HTERT RPE-1 (cell line): ENCODE data around the gene TSPO2.
"Not testable (repeated sequence)": the region's sequence is repeated elsewhere in the genome, so short reads cannot be mapped to it uniquely, and the experiment has no call there.

Experiments used
- in situ Hi-C: fragments of 300-500 bp; cut with MboI; formaldehyde crosslinking; loops from 4 replicates; pipeline ENCODE4 v1.14.3; 2020; ENCODE audit warnings: low sequenced_read_pairs

The TSPO2 gene, protein sequence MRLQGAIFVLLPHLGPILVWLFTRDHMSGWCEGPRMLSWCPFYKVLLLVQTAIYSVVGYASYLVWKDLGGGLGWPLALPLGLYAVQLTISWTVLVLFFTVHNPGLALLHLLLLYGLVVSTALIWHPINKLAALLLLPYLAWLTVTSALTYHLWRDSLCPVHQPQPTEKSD

DNA sequence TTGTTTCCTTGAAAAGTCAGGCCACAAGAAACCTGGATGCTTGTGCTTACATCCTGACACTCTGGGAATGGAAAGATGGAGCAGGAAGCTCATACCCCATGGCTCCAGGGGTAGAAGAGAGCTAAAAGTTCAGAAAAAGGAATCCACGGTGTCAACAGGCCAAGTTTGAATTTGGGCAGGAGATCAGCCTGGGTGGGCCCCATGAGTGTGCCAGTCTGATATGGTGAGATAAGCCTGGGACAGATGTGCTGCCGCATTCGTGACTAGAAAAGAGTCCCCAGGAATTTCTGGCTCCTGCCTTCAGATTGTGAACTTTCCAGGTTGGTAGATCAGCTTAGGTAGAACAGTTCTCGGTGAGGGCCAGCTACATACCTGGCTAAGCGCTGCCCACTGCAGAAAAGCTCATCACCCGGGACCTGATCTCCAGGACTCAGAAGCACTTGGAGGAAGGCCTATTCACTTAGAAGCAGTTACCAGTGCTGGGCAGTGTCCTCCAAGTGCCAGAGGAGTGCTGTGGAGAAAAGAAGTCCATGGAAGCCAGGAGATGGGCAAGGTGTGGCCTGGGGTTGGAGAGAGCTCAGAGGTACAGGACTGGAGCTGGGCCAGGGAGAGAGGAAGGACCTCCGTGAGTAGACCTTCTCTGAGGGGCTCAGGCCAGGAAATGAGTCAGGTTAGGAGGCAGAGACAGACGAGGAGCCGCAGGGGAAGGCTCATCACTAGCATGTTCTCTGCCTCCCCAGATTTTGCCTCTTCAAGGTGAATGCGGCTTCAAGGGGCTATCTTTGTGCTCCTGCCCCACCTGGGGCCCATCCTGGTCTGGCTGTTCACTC lies at the start of gene TSPO2:
Gene TSPO2, plus strand, starts transcription at position 242 of the 830 bp plus-strand sequence. Its CDS starts 519 bp downstream, at position 761.
- in situ Hi-C loops: no loop called here

DNA sequence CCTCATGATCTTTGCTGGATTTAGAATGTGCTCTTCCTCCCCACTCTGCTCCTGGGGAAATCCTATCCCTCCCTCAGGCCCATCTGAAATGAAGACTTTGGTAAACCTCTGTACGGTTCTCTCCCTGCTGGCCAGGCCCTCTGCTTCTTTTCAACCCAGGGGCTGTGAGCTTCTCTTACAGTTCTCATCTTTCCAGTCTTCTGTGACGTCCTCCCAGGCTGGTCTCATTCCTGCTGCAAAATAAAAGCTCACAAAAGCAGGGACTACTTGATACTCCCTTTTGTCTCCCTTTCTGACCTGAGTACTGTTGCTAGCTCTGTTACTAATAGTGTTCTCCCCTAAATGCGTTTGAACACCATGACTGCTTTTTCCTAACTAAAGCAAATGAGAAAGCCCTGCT lies 49.5 kb upstream of the TSPO2 start:
- in situ Hi-C loops: no loop called here

DNA sequence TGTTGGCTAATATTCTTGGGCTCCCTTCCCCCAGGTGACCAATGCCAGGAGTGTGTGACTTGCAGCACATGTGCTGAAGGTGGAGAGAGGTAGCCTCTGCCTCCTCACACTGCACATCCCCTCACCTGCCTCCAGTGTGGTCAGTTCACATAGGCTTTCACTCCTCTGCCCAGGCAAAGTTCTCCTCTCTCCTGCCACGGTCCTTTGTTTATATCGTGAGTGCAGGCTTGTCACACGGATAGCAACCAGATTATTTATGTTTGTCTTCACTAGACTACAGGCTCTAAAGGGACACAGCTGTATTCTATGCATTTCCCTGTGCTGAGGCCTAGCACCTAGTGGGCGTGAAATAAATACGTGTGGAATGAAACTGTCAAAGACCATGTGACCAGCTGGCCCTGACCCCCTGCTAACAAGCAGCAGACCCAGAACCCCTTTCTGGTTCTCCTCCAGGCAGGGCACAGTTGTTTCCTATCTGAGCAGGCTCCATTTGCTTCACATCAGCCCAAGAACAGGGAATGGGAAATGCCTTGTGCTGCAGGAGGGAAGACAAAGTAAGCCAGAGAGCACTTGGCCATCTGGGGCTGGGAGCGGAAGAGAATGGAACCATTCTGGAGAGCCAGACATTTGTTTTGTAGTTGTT lies 45.6 kb upstream of the TSPO2 start:
- in situ Hi-C loops: no loop called here

DNA sequence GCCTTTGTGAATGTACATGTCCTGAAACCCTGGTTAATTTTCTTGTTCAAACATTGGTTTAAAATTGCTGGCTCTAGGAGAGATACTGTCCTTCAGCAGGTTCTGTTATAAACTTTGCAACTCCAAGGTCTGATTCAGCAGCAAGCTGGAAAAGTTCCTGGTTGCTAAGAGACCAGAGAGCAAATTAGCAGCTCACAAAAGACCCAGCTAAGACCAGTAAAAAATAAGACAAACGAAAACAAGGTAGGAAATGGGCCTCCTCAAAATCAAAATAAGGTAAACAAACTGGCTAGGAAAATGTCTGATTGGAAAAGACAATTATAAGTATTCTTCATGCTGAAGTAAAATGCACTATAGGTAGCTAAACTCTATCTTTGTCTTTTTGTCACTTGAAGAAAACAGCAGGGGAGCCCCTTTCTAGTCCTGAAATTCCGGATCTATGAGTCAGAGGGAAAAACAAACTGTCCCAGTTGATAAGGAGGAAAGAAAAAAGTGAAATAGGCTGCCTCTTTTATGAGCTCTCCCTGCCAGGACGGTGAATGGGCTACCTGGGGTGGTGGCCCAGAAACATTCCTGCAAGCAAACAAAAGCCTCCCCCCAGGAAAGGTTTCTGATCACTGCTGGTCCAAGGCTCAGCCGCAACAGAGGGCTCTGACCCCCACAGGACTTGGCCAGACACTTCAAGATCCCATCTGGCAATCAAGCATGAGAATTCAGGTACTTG lies 44.9 kb upstream of the TSPO2 start:
- in situ Hi-C loops: no loop called here

DNA sequence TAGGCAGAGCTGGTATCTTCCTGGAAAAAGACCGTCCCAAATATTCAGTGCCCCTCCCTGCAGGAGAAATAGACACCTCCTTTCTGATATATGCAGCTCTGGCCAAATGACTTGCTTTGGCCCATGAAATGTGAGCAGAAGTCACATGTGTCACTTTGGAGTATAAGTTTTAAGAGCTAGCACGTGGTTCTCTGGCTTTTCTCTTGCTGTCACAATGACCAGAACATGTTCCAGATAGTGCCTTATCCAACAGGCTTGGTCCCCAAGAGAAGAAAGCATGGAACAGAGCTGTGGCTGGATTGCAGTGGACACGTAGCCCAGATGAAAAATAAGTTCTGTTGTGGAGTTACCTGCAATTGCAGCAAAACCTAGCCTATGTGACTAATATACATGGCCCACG lies 43.6 kb upstream of the TSPO2 start:
- in situ Hi-C loops: no loop called here

DNA sequence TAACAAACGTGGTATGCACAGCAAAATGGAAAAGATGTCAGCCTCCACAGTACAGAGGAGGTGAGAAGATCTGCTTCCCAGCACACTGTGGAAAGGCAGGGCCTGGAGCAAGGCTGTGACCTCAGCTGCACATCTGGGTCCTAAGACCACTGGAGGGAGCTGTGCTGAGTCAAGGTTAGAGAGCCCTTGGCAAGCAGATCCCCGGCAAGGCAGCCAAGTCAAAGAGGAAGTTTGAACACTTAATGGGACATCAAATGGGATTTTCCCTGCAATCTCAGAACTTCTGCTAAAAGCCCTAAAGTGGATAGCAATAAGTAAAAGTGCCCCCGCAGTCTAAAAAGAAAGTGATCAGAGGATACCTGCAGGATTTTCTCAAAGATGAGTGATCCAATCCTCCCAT lies 42.7 kb upstream of the TSPO2 start:
- in situ Hi-C loops: no loop called here

DNA sequence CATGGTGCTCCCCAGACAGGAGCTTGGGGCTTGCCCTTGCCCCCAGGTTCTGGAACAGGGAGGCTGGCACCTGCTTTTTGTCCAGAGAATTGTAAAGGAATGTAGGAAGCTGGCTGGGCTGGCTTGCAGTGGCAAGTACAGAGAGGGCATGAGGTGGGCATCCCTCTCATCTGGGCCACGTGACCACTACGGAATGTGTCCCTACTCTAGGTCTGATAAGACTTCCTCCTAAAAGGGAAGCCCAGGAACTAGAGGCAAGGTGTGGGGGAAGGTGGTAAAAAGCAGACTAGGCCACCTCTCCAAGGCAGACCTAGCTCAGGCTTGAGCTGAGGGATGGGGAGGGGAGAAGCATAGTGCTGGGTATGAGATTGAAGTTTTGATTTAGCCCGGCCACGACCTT lies 42.0 kb upstream of the TSPO2 start:
- in situ Hi-C loops: no loop called here

DNA sequence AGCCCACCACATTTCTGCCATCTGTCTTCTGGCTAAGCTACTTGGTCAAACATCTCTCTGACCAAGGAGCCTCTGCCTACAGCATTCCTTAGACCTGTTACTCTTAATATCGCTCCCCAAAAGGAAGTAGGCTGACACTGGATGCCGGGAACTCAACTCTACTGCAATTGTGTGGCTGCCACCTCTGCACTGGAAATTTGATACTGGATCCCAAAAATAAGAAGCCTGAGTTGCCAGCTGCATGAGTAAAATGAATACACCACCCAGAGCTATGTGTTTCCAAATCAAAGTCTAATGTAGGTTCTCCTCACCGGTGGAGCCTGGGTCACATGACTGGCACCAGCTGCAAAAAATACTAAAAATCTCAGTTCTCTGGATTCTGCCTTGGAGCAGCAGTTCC lies 40.1 kb upstream of the TSPO2 start:
- in situ Hi-C loops: no loop called here

DNA sequence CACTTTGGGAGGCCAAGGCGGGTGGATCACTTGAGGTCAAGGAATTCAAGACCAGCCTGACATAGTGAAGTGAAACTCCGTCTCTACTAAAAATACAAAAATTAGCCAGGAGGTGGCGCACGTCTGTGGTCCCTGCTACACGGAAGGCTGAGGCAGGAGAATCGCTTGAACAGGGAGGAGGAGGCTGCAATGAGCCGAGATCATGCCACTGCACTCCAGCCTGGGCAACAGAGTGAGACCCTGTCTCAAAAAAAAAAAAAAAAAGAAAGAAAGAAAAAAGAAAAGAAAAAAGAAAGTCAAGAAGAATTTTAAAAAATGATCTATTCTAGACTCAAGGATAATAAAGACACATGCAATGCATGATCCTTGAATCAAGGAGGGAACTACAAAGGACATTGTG lies 36.0 kb upstream of the TSPO2 start:
- in situ Hi-C loops: not testable (repeated sequence)

DNA sequence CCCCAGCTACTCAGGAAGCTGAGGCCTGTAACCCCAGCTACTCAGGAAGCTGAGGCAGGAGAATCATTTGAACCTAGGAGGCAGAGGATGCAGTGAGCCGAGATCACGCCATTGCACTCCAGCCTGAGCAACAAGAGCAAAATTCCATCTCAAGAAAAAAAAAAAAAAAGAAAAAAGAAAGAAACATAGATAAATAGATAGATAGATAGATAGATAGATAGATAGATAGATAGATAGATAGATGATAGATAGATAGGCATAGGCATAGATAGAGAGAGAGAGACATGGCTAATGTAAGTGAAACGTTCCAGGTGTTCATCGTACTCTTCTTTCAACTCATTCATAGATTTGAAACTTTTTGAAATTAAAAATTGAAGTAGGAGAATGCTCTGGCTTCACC lies 35.3 kb upstream of the TSPO2 start:
- in situ Hi-C loops: not testable (repeated sequence)

DNA sequence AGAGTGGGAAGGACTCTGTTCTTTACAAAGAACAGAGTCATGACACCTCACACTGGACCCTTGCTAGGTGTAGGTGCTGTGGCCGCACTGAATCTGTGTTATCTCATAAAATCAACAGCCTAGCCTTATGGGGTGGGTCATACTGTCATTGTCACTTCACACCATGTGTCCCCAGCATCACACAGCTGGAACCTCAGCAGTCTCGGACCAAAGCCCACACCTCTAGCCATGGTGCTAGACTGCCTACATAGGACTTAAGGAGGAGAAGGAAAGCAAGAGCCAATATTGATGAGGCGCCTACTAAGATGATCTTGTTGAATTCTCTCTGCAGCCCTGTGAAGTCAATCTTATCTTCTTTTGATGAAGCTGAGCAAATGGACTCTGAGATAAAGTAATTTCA lies 34.3 kb upstream of the TSPO2 start:
- in situ Hi-C loops: no loop called here

DNA sequence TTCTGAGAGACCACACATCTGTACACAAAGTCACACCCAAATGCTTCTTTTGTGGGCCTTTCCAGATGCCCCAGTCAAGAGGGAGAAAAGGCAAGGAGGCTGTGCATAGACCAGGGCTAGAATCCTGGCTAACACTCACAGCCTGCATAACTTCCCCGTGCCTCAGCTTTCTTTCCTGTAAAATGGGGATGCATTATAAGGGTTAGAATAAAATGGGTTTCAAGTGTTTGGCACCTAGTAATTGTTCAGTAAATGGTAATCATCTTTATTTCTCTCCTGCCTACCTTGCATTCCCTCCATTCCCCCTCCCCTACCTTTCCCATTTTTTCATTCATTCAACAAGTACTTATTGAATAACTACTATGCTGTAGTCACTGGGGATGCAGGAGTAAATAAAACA lies 32.6 kb upstream of the TSPO2 start:
- in situ Hi-C loops: no loop called here

DNA sequence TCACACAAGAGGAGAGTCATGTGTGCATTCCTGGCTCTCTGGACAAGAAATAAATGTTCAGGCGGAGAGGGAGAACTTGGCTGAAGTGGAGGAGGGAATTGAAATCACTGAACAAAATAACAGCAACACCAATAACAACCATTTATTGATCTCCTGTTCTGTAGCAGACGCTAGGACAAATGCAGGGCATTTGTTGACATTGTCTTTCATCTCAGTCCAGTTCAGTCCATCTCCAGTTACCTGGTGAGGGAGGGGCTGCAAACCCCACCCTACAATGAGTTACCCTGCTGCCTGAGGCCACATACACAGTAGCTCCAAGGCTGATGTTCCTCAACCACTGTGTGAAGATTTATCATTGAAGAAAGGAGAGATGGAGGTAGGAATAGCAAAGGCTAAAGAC lies 30.6 kb upstream of the TSPO2 start:
- in situ Hi-C loops: no loop called here

DNA sequence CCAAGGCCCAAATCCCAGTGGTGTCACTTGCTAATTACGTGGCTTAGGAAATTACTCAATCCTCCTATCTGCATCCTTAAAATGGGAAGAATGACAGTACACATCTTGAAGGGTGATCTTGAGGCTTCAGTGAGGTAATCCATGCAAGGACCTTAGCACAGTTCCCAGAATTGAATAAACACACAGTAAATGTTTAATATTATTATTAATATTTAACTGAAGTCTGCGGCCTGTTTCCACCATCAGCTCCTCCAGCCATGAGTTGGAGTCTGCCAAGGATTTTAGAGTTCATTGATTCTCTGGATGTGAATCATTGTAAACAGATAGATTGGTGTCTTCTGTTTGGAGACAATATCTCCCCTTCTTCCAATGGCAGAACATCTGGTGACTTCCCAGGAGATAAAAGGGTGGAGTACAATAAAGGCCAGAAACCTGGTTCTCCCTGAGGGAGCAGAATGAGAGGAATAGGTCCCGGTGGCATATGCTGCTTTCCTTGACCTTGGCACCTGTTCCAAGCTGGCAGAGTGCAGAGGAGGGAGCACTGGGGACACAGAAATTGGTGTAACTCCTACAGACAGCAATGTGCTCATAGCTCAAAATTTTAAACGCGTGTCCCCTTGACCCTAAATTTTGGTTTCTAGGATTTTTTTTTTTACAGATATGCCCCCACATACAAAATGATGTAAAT lies 28.7 kb upstream of the TSPO2 start:
- in situ Hi-C loops: no loop called here

DNA sequence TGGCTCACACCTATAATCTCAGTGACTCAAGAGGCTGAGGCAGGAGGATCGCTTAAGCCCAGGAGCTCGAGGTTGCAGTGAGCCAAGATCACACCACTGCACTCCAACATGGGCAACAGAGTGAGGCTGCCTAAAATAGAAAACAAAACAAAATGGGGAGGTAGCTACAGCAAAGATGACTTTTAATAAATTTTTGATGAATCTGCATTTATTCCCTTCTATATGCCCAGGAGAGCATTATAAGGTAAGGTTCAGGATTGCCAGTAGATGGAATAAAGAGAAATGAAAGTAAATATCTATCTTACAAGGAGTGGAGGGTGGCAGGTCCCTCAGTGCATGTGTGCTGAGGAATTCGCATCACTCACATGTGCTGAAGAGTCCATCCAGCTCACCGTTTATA lies 27.5 kb upstream of the TSPO2 start:
- in situ Hi-C loops: no loop called here

DNA sequence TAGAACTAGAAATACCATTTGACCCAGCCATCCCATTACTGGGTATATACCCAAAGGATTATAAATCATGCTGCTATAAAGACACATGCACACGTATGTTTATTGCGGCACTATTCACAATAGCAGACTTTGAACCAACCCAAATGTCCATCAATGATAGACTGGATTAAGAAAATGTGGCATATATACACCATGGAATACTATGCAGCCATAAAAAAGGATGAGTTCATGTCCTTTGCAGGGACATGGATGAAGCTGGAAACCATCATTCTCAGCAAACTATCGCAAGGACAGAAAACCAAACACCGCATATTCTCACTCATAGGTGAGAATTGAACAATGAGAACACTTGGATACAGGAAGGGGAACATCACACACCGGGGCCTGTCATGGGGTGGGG lies 26.4 kb upstream of the TSPO2 start:
- in situ Hi-C loops: not testable (repeated sequence)

DNA sequence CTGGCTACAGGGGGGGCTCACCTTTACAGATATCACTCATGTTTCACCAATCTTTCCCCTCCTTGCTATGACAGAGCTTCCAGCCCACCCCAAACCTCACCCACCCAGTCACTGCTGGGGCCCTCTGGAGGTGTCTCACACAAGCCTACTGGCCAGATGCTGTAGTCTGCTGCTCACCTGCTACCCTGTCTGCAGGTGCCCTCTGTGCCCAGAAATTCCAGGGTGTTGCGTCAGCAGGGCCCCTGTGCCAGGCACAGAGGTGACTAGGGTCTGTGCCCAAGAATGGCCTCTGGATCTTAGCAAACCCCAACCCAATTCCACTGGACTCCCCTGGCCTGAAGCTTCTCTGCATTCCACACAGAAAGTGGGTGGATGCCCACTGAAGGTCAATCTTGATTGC lies 24.6 kb upstream of the TSPO2 start:
- in situ Hi-C loops: no loop called here

DNA sequence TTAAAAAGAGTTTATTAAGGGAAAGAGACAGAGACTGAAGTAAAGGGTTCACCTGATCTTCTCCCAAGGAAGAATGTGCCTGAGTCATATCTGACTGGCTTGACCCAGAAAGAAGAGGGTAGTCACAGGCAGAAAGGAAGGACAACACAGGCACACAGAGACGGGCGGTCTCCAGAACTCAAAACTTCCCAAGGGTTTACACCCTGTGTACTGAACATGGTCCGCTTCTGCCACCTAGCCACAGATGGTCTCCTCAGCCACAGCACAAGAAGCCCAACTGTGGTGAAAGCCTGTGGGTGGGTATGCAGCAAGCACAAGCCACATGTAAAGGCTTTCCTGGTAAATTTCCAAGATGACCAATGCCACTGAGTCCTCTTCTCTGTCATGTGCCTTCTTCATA lies 20.4 kb upstream of the TSPO2 start:
- in situ Hi-C loops: no loop called here

DNA sequence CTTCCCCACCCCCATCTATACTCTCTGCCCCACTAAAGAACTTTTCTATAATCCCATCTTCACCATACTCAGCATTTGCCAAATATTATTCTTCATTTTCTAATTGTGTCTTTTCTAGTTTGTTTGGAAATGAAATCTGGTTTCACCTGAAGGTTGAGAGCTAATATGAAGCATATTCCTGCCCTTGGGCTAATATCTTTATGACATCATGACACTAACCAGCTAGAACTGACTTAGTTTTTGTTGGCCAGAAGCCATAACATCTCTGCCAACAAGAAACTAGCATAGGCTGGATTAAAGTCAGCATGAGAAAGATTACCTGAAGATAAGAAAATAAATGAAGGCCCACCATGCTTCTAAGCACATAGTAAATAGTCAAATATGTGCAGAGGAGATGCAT lies 20.0 kb upstream of the TSPO2 start:
- in situ Hi-C loops: no loop called here

DNA sequence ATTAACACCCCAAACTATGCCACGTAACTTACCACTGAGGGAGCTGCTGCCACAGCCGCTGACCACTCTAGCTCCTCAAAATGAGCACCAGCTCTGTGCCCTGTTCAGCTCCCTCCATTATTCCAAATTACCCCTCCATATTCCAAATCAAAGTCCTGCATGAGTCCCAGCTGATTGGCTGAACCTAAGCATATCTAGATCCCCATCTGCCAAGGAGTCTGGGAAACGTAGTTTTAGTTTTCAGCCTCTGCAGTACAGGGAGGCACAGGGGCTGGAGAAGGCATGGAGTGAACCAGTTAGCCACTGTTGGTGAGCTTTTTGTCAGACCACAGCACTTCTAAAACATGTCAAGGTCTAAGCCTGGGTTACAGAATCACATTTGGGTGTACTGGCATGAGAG lies 19.2 kb upstream of the TSPO2 start:
- in situ Hi-C loops: no loop called here

DNA sequence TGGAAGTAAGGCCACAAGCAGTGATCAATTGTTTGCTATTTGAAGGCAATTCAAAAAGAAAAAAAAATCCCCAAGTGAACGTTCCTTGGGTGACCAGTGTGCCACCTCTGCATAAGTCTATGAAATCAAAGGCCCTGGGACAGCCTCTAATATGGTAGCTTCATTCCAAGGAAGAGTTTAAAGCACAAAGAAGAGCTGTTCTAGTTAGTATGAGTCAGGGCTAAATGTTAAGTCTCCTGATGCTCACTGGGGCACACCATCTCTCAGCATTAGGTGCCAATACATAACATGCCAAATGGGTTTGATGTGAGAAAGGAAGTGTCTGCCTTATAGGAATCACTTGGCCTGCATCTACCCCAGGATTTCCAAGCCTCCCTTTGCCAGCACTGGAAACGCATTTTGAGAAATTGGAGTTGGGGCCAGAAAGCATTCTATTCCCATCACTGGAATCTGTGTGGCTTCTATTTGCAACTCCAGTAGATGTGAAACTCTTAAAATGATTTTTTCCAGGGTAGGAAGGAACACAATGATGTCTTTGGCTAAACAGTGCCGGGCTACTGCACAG lies 16.2 kb upstream of the TSPO2 start:
- in situ Hi-C loops: no loop called here
